GM10248 (cell line): ENCODE measurements around the gene AGO3.

ENCODE experiments used
- CTCF ChIA-PET: fragments of 300-600 bp; sonication (Branson Sonifier 250); formaldehyde crosslinking; extraction: SDS; loops from one replicate; lab custom pipeline; 2021; ENCODE audit warnings: antibody characterized with exemption; lab: Yijun Ruan, JAX
- POLR2A ChIA-PET: fragments of 350-650 bp; sonication (Branson Sonifier 250); formaldehyde crosslinking; extraction: SDS; loops from one replicate; lab custom pipeline; 2020; ENCODE audit warnings: antibody characterized with exemption; lab: Yijun Ruan, JAX
- DNase-seq: peaks from one replicate; pipeline ENCODE4 v3.0.0; 2012; ENCODE audit errors: extremely low spot score
- CTCF ChIP-seq: IDR thresholded peaks from 2 replicates; pipeline ENCODE4 v1.5.1; 2012; ENCODE audit warnings: mild to moderate bottlenecking, low read depth; ENCODE audit errors: extremely low read depth, missing control alignments, control extremely low read depth

AGO3 gene

GRCh38 chr1:36085686-36086526 is 155.0 kb downstream of the AGO3 start:
- no peak for DNase-seq
- TF ChIP-seq CTCF = no peak
- ChIA-PET CTCF (interaction anchor here (0.5 to 2.2 kb wide), 9 partner anchors 12 to 298 kb away, joined by 3 to 11 read pairs (median 3); no protein-coding TSS in a partner anchor), POLR2A (interaction anchor here (0.7 kb wide), 1 partner anchor 368 kb away, joined by 5 read pairs; no protein-coding TSS in a partner anchor)

GRCh38 chr1:36086529-36087232 is 155.8 kb downstream of the AGO3 start:
- no peak for TF ChIP-seq CTCF
- no peak for DNase-seq
- ChIA-PET CTCF (interaction anchor here (0.5 to 2.2 kb wide), 12 partner anchors 13 to 298 kb away, joined by 3 to 11 read pairs (median 3); no protein-coding TSS in a partner anchor), POLR2A (interaction anchor here (0.8 kb wide), 1 partner anchor 139 kb away, joined by 3 read pairs; no protein-coding TSS in a partner anchor)

- no peak for DNase-seq
Observed at GRCh38 chr1:36087233-36088123, 156.6 kb downstream of the AGO3 start.

GRCh38 chr1:36088265-36088576 is 157.3 kb downstream of the AGO3 start:
- POLR2A ChIA-PET = no interaction called here
- CTCF ChIA-PET = interaction anchor here (0.9 to 2.2 kb wide), 3 partner anchors 100 to 226 kb away, joined by 3 to 11 read pairs (median 3); no protein-coding TSS in a partner anchor
- no peak for TF ChIP-seq CTCF
- no peak for DNase-seq

More at GRCh38 chr1:36087233-36088123, 156.6 kb downstream of the AGO3 start:
- CTCF ChIA-PET = interaction anchor here (0.8 to 2.2 kb wide), 10 partner anchors 12 to 225 kb away, joined by 3 to 11 read pairs (median 3); no protein-coding TSS in a partner anchor
- TF ChIP-seq CTCF = no peak
- POLR2A ChIA-PET = interaction anchor here (0.8 kb wide), 1 partner anchor 138 kb away, joined by 3 read pairs; no protein-coding TSS in a partner anchor

- ChIA-PET CTCF (interaction anchor here (0.9 to 19.1 kb wide), 3 partner anchors 45 to 226 kb away, joined by 3 to 226 read pairs (median 11); no protein-coding TSS in a partner anchor), POLR2A (no interaction called here)
- peak; percentile 98 for TF ChIP-seq CTCF
- peak; percentile 94 for DNase-seq
Observed at GRCh38 chr1:36088577-36089392, 157.9 kb downstream of the AGO3 start, which contains the start of gene ADPRS. Gene ADPRS, plus strand, starts transcription at chr1:36088892. Its CDS starts 13 bp downstream, at chr1:36088905.
